K562 (cell line): ENCODE results near the gene OR8B4. TPM values are rescaled to one million over a fixed set of nuclear protein-coding genes. Genes with fewer than 3 reads are reported as not detected.
A peak's percentile ranks its signal among the peaks of the same experiment; 100 is the strongest.

Experiments
- ATAC-seq: fragments of 200-7000 bp; cut with Tn5 transposase; 3 replicates; pipeline ENCODE4 v1.9.1; 2020; ENCODE audit warnings: moderate library complexity
- BruUV-seq: library from RNA; stranded (reverse); fragments of 400-500 nt; replicated peaks from 2 replicates; lab custom pipeline; 2021; lab: Mats Ljungman, UMichigan
- CTCF ChIA-PET: fragments of 300-600 bp; formaldehyde crosslinking; extraction: SDS; loops from one replicate; lab custom pipeline; 2021; ENCODE audit warnings: low intra/inter-chr PET ratio; lab: Yijun Ruan, JAX
- POLR2A ChIA-PET: fragments of 300-600, 350-650 bp; sonication (Branson Sonifier 250); formaldehyde crosslinking; extraction: SDS; loops from one replicate; lab custom pipeline; 2021; ENCODE audit warnings: antibody characterized with exemption, inconsistent platforms; lab: Yijun Ruan, JAX
- DNase-seq, 4 experiments: peaks; one replicate each; pipeline versions ENCODE4 v3.0.0 to v3.0.0-alpha.2; 2011 to 2018; ENCODE audit warnings: low spot score in 3 of 4, mixed read lengths in 3 of 4; ENCODE audit errors: extremely low read depth in 1 of 4
- FAIRE-seq: peaks from 2 replicates; lab custom pipeline; 2011; peaks lifted over from hg19 to GRCh38; lab: Jason Lieb, UNC
- H2AFZ ChIP-seq: 2 replicates; pipeline ENCODE4 v1.6.0; 2011; ENCODE audit warnings: low read depth, low read length, control low read depth, inconsistent platforms
- H3K27ac ChIP-seq: fragments of 200-600 bp; 3 replicates; pipeline ENCODE4 v1.8.0; 2011; ENCODE audit warnings: low read depth, mild to moderate bottlenecking, control low read depth, inconsistent platforms, low read length, moderate library complexity, mixed read lengths; ENCODE audit errors: extremely low read depth
- H3K27me3 ChIP-seq, 2 experiments: fragments of 300-600 bp in 1 of 2; 2 replicates in 1 of 2; 3 replicates in 1 of 2; pipeline versions ENCODE4 v1.6.0 to v1.8.0; 2011; ENCODE audit warnings: inconsistent platforms in 2 of 2, low read length in 2 of 2, mild to moderate bottlenecking in 1 of 2, mixed read lengths in 1 of 2, moderate library complexity in 1 of 2; ENCODE audit not compliant: control insufficient read depth in 2 of 2, insufficient read depth in 2 of 2
- H3K36me3 ChIP-seq: fragments of 300-600 bp; 3 replicates; pipeline ENCODE4 v1.8.0; 2011; ENCODE audit warnings: mild to moderate bottlenecking, low read length, inconsistent platforms; ENCODE audit not compliant: control insufficient read depth, insufficient read depth
- H3K4me1 ChIP-seq, 2 experiments: fragments of 200-600 bp in 1 of 2; replicated peaks in 1 of 2; 2 replicates in 1 of 2; 3 replicates in 1 of 2; pipeline versions ENCODE4 v1.5.1 to v1.8.0; 2011; ENCODE audit warnings: inconsistent platforms in 2 of 2, low read length in 2 of 2, mild to moderate bottlenecking in 1 of 2, mixed read lengths in 1 of 2, moderate library complexity in 1 of 2; ENCODE audit not compliant: control insufficient read depth in 2 of 2, insufficient read depth in 2 of 2
- H3K4me2 ChIP-seq: 2 replicates; pipeline ENCODE4 v1.6.1; 2011; ENCODE audit warnings: low read length, control low read depth, inconsistent platforms, mixed read lengths; ENCODE audit not compliant: insufficient read depth
- H3K4me3 ChIP-seq: fragments of 200-600 bp; sonication (generic), shearing (Covaris generic); 2 replicates; pipeline ENCODE4 v1.5.1; 2016; ENCODE audit warnings: control low read depth, inconsistent platforms
- H3K79me2 ChIP-seq: fragments of 200-600 bp; 3 replicates; pipeline ENCODE4 v1.8.0; 2011; ENCODE audit warnings: low read length, inconsistent platforms; ENCODE audit not compliant: control insufficient read depth, insufficient read depth
- H3K9ac ChIP-seq, 2 experiments: 2 replicates each; pipeline versions ENCODE4 v1.6.0 to v1.6.1; 2011; ENCODE audit warnings: low read depth in 2 of 2, low read length in 2 of 2, control low read depth in 1 of 2, inconsistent platforms in 1 of 2, mild to moderate bottlenecking in 1 of 2, mixed read lengths in 1 of 2; ENCODE audit not compliant: insufficient read depth in 1 of 2
- H3K9me1 ChIP-seq: one replicate; pipeline ENCODE4 v1.6.0; 2011; ENCODE audit warnings: inconsistent platforms, mild to moderate bottlenecking, low read length, moderate library complexity; ENCODE audit not compliant: control insufficient read depth, insufficient read depth
- H3K9me3 ChIP-seq: replicated peaks from 2 replicates; pipeline ENCODE4 v1.5.1; 2011; ENCODE audit warnings: low read depth, low read length, inconsistent platforms; ENCODE audit not compliant: control insufficient read depth, insufficient read depth
- H4K20me1 ChIP-seq: replicated peaks from 2 replicates; pipeline ENCODE4 v1.6.1; 2011; ENCODE audit warnings: low read length, inconsistent platforms, mixed read lengths; ENCODE audit not compliant: control insufficient read depth, insufficient read depth
- SPI1 ChIP-seq: IDR thresholded peaks from 2 replicates; pipeline ENCODE4 v1.6.1; 2011; ENCODE audit warnings: low read depth, low read length, control low read depth, borderline replicate concordance
- WGBS: fragments of 100-300 bp; shearing (Covaris generic); methylation state at CpG from one replicate; pipeline ENCODE4 v1.1.6; 2016; ENCODE audit warnings: low coverage, mixed read lengths; ENCODE audit not compliant: insufficient coverage; ENCODE audit errors: missing lambda C conversion rate; 5-methylcytosine and 5-hydroxymethylcytosine counted together
- in situ Hi-C: fragments of 300-500 bp; cut with MboI; formaldehyde crosslinking; loops from 4 replicates; pipeline ENCODE4 v1.15.0; 2018; ENCODE audit warnings: inconsistent platforms, mixed read lengths
- intact Hi-C: fragments of 100-400 bp; cut with micrococcal nuclease; formaldehyde crosslinking; loops from 2 replicates; pipeline ENCODE4 v1.14.2; 2022
- polyA plus RNA-seq, 8 experiments: library from polyadenylated mRNA; depleted of rRNA in 4 of 8; stranded (reverse) in 5 of 8; unstranded in 3 of 8; fragments of >200 nt; fragmentation: Nextera tagmentation in 2 of 8; fragmentation: Illumina TruSeq in 1 of 8; extraction: Ambion mirVana in 2 of 8; extraction: Trizol in 1 of 8; gene quantifications; 2 replicates each; pipeline versions ENCODE4 v1.2.1 to v1.2.3, GENCODE V29; 2011 to 2014; ENCODE audit warnings: inconsistent platforms in 1 of 8, missing spikeins in 1 of 8
- total RNA-seq, 7 experiments: library from RNA; depleted of rRNA in 6 of 7; stranded (reverse); fragments of >200 nt in 6 of 7; fragmentation: Illumina TruSeq in 2 of 7; extraction: Trizol in 2 of 7; gene quantifications; 2 replicates each; pipeline versions ENCODE4 v1.2.1 to v1.2.3, GENCODE V29; 2011 to 2021; ENCODE audit warnings: low replicate concordance in 1 of 7
- TF ChIP-seq, protein P1 (sequence below): fragments of 450-650 bp; IDR thresholded peaks from 2 replicates; pipeline ENCODE4 v1.6.1; 2018; ENCODE audit not compliant: partially characterized antibody

OR8B4 gene
- total and polyA plus RNA-seq, 9 of the 15 experiments (the other 6 are each of a cell fraction or from before 2014, with no cell fraction given) = not detected

DNA sequence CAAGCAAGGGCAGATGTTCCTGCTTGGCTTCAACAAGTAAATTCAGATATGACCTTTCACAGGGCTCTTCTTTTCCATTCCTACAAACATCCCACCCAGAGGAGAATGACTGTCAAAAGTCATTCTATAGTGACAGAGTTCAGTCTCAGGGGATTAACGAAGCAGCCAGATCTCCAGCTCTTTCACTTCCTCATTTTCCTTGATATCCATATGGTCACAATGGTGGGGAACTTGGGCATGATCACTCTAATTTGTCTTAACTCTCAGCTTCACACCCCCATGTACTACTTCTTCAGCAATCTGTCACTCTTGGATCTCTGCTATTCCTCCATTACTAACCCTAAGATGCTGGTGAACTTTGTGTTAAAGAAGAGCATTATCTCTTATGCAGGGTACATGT lies 35.8 kb upstream of the OR8B4 start:
- WGBS = 8% methylated on average over 1 of the region's 1 CpG
- Histone ChIP-seq H3K4me1 (no peaks in the 10 kb centered on the region), H3K9me1 (no peaks in the 10 kb centered on the region), H3K4me2 (no peak overlapping the region), H2AFZ (no peak overlapping the region), H3K27me3 (no peaks in the 10 kb centered on the region), H3K79me2 (no peaks in the 10 kb centered on the region), H3K4me3 (no peak overlapping the region), H3K27ac (no peak overlapping the region), H3K36me3 (no peaks in the 10 kb centered on the region), H3K9ac (no peak overlapping the region)
- intact Hi-C loops = no loop called here
- no peak for ATAC-seq
- DNase-seq = no peak
- POLR2A ChIA-PET = no interaction called here
- peak; percentile 93 for TF ChIP-seq SPI1
- TF ChIP-seq, protein P1, sequence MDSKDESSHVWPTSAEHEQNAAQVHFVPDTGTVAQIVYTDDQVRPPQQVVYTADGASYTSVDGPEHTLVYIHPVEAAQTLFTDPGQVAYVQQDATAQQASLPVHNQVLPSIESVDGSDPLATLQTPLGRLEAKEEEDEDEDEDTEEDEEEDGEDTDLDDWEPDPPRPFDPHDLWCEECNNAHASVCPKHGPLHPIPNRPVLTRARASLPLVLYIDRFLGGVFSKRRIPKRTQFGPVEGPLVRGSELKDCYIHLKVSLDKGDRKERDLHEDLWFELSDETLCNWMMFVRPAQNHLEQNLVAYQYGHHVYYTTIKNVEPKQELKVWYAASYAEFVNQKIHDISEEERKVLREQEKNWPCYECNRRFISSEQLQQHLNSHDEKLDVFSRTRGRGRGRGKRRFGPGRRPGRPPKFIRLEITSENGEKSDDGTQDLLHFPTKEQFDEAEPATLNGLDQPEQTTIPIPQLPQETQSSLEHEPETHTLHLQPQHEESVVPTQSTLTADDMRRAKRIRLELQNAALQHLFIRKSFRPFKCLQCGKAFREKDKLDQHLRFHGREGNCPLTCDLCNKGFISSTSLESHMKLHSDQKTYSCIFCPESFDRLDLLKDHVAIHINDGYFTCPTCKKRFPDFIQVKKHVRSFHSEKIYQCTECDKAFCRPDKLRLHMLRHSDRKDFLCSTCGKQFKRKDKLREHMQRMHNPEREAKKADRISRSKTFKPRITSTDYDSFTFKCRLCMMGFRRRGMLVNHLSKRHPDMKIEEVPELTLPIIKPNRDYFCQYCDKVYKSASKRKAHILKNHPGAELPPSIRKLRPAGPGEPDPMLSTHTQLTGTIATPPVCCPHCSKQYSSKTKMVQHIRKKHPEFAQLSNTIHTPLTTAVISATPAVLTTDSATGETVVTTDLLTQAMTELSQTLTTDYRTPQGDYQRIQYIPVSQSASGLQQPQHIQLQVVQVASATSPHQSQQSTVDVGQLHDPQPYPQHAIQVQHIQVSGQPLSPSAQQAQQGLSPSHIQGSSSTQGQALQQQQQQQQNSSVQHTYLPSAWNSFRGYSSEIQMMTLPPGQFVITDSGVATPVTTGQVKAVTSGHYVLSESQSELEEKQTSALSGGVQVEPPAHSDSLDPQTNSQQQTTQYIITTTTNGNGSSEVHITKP = no peak
- TF ChIP-seq, all 486 proteins: peak for 1
- FAIRE-seq = no peak
- BruUV-seq = no TSS peak
- CTCF ChIA-PET = no interaction called here
- H4K20me1 ChIP-seq = no peaks in the 10 kb centered on the region
- no peaks in the 10 kb centered on the region for H3K9me3 ChIP-seq
- in situ Hi-C loops = no loop called here
